Measurements from ENCODE around the gene ROBO1.

Gene ROBO1

GRCh38 chr3:79067734-79068133 is 700.1 kb downstream of the ROBO1 start:
- no peak for DNase-seq (ENCODE audit: low read depth in 2 of 2)

- DNase-seq (ENCODE audit: low read depth in 2 of 2): no peak
These were observed 701.3 kb downstream of the ROBO1 start for GRCh38 chr3:79066481-79066880.

- no peak for DNase-seq (ENCODE audit: low read depth in 2 of 2)
These were observed 704.2 kb downstream of the ROBO1 start for GRCh38 chr3:79063624-79064023.

GRCh38 chr3:79057756-79058155 is 710.0 kb downstream of the ROBO1 start:
- no peak for DNase-seq (ENCODE audit: low read depth in 2 of 2)

GRCh38 chr3:79056498-79056897 is 711.3 kb downstream of the ROBO1 start:
- DNase-seq (ENCODE audit: low read depth in 2 of 2): no peak

- DNase-seq (ENCODE audit: low read depth in 2 of 2): no peak
These were observed 715.6 kb downstream of the ROBO1 start for GRCh38 chr3:79052054-79052681.

- no peak for DNase-seq (ENCODE audit: low read depth in 2 of 2)
These were observed 720.2 kb downstream of the ROBO1 start for GRCh38 chr3:79047581-79047980.

GRCh38 chr3:79041621-79042020 is 726.2 kb downstream of the ROBO1 start:
- no peak for DNase-seq (ENCODE audit: low read depth in 2 of 2)

- DNase-seq (ENCODE audit: low read depth in 2 of 2): no peak
These were observed 727.1 kb downstream of the ROBO1 start for GRCh38 chr3:79040701-79041100.

GRCh38 chr3:79040091-79040490 is 727.7 kb downstream of the ROBO1 start:
- no peak for DNase-seq (ENCODE audit: low read depth in 2 of 2)

GRCh38 chr3:79039192-79039591 is 728.6 kb downstream of the ROBO1 start:
- no peak for DNase-seq (ENCODE audit: low read depth in 2 of 2)

- no peak for DNase-seq (ENCODE audit: low read depth in 2 of 2)
These were observed 729.2 kb downstream of the ROBO1 start for GRCh38 chr3:79038636-79039035.

GRCh38 chr3:79038057-79038456 is 729.7 kb downstream of the ROBO1 start:
- DNase-seq (ENCODE audit: low read depth in 2 of 2): no peak

- no peak for DNase-seq (ENCODE audit: low read depth in 2 of 2)
These were observed 735.0 kb downstream of the ROBO1 start for GRCh38 chr3:79032686-79033318.

- no peak for DNase-seq (ENCODE audit: low read depth in 2 of 2)
These were observed 737.6 kb downstream of the ROBO1 start for GRCh38 chr3:79030157-79030556.

GRCh38 chr3:79028916-79029315 is 738.9 kb downstream of the ROBO1 start:
- no peak for DNase-seq (ENCODE audit: low read depth in 2 of 2)

GRCh38 chr3:79027593-79027992 is 740.2 kb downstream of the ROBO1 start:
- no peak for DNase-seq (ENCODE audit: low read depth in 2 of 2)

GRCh38 chr3:79019924-79020173 is 747.9 kb downstream of the ROBO1 start:
- DNase-seq (ENCODE audit: low read depth in 2 of 2): no peak

- no peak for DNase-seq (ENCODE audit: low read depth in 2 of 2)
These were observed 748.5 kb downstream of the ROBO1 start for GRCh38 chr3:79019137-79019923.

GRCh38 chr3:79018671-79019136 is 749.1 kb downstream of the ROBO1 start:
- DNase-seq (ENCODE audit: low read depth in 2 of 2): no peak

GRCh38 chr3:79018265-79018664 is 749.5 kb downstream of the ROBO1 start:
- DNase-seq (ENCODE audit: low read depth in 2 of 2): no peak

GRCh38 chr3:79016587-79017376 is 751.0 kb downstream of the ROBO1 start:
- no peak for DNase-seq (ENCODE audit: low read depth in 2 of 2)

Measured in stimulated activated CD4-positive, alpha-beta T cell treated with anti-CD3 and anti-CD28 coated beads, Interleukin-15, amount 100 ng/mL, for 48 hours (primary cell).